NCI-H146 (cell line): Measurements from ENCODE around the gene CCDC127.
"Not testable (repeated sequence)": the region's sequence is repeated elsewhere in the genome, so short reads cannot be mapped to it uniquely, and the experiment has no call there.

Experiments
- DNase-seq: peaks from one replicate; lab custom pipeline; 2025; lab: John Stamatoyannopoulos, UW

Gene CCDC127

DNA sequence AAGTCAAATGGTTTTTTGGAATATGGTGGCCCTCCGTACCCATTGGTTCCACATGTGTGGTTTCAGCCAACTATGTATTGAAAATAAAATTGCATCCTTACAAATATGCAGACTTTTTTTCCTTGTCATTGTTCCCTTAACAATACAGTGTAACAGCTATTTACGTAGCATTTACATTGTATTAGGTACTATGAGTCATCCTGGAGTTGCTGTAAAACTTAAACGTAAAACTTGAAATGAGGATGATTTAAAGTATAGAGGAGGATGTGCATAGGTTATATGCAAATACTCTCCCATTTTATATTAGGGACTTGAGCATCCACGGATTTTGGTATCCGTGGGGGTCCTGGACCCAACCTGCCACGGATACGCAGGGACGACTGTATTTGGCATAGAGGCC lies 16.5 kb upstream of the CCDC127 start:
- DNase-seq, result no peak

DNA sequence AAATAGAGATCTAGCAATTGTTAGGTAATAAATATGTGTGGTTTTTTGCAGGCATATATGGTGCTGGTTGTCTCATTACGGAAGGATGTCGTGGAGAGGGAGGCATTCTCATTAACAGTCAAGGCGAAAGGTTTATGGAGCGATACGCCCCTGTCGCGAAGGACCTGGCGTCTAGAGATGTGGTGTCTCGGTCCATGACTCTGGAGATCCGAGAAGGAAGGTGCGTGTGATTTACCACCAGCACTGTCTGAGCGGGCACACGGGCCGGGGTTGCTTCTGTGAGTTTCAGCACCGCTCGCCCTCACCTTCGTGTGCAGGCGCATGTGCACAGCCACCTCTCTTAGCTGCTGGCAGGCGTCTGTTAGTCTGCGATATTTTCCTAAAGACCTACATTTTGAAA lies 15.5 kb upstream of the CCDC127 start:
- DNase-seq, result not testable (repeated sequence)

DNA sequence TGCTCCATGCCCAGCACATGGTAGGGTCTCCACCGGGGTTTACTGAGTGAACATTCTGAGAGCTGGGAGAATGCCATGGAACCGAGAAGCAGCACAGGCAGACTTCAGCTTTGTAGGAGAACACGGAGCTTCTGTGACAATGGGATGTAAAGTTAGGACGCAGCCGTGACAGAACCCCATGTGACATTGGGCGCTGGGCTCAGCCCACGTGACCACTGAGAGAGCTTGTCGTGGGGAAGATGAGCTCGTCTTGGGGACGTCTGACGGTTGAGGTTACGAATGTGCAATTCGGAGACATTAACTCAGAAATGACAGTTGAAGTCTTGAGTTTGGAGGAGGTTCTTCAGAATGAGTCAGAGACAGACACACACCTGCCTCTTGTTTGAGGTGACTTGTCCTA lies 13.7 kb upstream of the CCDC127 start:
- no peak for DNase-seq

DNA sequence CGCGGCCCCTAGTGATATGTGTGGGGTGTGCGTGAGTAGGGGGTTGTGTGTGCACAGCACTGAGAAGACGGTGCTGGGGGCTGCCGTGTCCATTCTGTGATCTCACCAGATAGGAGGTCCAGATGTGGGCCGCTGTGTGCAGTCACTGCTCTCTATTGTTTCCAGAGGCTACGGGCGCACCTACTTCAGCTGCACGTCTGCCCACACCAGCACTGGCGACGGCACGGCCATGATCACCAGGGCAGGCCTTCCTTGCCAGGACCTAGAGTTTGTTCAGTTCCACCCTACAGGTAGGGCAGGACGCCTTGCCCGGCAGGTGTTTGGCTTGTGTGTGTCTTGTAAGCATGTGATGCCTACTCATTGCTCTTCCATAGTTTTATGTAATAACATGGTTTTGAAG lies 12.8 kb upstream of the CCDC127 start:
- DNase-seq, result no peak

DNA sequence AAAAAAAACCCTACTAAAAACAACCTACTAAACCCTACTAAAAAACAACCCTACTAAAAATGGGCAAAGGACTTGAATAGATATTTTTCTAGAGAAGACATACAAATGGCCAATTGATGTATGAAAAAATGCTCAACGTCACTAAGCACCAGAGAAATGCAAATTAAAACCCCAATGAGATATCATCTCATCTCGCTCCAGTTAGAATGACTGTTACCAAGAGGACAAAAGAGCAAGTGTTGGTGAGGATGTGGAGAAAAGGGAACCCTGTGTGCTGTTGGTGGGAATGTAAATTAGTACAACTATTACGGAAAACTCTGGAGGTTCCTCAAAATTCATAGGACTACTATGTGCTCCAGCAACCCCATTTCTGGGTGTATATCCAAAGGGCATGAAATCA lies 10.9 kb upstream of the CCDC127 start:
- no peak for DNase-seq

DNA sequence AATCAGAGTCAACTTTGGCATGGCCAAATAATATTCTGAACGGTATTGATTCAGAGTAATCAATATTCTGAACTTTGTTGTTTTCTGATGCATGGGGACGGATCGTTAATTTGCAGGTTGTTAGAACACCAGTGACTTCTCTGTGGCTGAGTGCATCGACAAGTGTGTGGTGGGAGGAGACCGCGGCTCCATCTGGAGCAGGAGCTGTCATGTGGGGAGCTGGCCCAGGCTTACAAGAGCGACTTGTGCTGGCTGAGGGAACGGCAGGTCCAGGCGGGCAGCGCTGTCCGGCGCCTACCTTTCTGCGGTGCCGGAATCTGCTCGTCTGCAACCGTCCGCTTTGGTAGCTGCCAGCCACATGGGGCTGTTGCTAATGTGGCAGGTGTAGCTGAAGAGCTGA lies 9.4 kb upstream of the CCDC127 start:
- not testable (repeated sequence) for DNase-seq

DNA sequence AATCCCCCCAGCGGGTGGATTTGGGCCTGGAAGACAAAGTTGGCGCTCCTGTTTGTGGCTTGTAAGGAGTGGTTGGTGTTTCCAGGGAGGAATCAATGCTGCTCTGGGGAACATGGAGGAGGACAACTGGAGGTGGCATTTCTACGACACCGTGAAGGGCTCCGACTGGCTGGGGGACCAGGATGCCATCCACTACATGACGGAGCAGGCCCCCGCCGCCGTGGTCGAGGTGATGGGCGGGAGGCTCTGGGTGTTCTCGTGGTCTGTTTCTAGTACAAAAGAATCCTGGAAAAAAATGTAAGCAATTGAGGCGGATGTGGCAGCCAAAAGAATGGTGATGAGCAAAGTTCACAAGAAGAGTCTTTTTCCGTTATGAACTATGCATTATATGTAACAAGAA lies 7.4 kb upstream of the CCDC127 start:
- DNase-seq, result no peak

DNA sequence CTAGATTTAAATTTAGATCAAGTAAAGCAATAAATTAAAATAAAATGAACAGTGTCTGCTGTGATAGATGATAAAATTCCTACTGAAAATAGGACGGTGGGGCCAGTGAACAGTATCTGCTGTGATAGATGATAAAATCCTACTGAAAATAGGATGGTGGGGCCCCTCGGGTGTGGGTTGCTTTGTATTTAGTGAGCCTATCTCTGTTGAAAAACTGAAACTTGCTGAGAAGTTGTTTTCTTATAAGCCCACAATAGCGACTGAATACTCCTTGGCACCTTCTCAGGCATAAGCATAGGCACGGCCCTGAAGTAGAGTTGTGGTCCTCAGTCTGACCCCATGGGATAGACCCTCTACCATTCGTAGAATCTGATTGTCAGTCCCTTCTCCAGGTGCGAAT lies 5.8 kb upstream of the CCDC127 start:
- no peak for DNase-seq

DNA sequence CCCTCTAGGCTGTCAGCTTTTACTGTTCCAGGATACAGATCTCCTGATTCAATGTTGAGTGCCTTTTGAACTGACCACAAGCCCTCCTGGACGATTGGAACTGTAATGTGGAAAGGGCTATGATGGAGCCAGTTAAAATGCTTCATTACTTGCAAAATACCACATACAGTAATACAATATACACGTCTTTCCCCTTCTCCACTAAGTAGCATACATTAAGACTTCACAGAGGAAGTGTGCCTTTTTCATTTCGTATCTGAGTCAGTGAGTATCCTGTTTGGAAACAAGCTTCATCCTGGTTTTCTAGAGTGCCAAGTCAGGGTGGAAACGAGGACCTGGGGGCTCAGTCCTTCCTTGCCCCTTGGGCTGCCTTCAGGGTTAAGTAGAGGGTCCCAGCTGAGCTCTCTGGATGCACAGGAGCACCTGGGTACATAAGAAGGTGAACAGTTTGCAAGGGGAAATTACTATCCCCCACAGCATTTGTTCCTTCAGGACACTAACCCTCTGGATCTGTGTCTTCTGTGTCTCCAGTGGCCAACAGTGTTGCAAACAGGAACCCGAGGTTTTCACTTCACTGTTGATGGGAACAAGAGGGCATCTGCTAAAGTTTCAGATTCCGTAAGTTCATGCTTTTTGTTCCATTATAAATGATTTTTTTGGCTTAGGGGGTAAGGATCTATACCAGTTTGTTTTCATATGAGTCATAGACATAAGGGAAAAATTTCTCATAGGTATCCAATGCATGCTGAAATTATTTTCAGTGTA lies 5.2 kb upstream of the CCDC127 start:
- not testable (repeated sequence) for DNase-seq

DNA sequence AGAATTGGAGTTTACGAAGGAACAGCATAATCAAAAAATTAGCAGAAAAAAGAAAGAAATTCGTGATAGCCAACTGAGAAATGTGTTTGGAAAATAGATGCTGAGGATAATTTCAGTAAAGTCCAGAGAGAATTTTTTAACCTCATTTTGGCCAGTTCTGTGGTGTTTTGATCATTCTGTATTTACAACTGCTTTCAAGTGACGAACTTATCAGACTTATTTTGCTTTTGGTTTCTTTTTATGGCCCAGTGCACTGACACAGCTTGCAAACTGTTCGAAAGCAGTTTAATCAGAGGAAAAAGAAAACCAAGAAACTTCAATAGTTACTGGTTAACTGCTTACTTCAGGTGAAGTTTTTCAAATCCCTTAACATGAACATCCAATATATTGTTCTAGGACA lies 2.0 kb upstream of the CCDC127 start:
- no peak for DNase-seq

DNA sequence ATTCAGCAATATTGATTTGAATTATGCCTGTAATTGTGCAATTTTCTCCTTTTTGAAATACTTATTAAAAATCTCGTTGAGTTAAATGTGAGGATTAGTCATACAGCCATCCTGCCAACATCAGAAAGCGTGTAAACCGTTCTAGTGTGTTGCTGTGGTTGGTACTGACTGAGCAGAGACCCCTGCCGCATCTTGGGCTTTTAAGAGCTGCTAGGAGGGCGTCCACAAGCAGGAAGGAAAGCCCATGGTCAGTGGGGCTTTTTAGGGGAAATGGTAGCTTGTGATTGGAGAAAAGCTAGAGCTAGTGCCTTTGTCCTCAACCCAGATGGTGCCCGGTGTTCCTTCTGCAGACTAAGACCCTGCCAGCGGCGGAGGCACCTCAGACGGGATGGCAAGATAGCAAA lies 1.5 kb upstream of the CCDC127 start:
- DNase-seq, result no peak

DNA sequence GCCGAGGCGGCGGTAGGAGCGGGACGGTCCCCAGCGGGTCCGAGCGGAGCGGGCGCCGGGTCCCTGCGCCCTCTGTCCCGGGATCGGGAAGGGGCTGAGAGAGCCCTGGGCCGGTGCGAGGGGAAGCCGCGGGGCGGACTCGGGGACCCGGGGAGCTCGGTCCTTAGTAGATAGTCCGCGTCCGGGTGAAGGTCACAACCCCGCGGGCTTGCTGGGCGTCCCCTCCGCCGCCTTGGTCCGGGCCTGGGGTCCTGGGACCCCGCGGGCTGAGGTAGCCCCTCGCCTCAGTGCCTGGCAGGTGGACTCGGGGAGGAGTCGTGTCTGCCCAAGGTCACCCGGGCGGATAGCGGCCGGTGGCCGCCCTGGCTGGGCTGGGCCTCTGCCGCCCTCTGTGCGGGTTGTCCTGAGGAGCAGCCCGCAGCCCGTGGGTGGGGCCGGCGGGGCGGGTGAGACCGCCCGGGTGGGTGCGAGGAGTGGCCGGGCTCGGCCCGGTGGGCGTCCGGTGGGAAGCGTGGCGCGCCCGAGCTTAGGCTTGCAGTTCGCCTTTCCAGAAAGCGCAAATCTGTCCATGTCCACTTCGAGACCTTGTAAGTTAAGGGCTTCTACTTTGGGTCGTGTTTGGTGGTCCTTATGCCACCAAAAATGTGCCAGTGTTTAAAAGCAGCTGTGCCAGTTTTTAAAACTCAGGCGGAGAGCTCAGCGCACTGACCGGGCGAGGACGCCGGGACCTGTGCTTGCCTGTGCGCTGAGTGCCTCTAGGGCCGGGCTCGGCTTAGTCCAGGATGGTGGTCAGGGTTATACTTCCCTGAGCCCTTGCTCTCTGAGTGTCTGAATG lies 721 bp upstream of the CCDC127 start:
- DNase-seq, result peak; percentile 35

DNA sequence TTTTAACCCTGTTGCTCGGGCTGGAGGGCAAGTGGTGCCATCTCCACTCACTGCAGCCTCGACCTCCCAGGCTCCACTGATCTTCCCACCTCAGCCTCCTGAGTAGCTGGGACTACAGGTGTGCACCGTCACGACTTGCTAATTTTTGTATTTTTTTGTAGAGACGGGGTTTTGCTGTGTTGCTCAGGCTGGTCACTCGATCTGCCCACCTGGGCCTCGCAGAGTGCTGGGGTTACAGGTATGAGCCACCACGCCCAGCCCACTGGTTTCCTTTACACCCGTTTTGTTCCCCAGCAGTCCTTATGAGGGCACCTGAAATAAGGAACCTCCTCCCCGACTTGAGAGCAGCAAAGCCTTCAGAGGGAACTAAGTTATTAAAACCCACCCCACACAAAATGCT lies 1.9 kb downstream of the CCDC127 start:
- not testable (repeated sequence) for DNase-seq

DNA sequence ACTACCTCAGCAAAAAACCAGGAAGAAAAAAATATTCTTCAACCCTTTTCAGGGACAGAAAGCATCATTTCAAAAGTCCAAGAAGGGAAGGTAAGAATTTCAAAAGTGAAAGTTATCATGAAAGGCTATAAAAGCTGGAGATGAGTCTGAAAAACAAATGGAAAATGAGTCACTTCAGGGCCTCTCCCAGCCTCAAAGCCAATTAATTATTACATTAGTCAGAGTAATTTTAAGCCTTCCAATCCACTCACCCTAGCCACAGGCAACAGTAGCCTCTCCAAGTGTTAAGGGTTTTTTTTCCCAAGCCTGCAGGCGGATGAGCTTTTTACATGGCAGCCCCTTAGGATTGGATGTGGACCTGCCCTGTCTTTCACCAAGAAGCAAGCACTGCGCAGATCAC lies 2.7 kb downstream of the CCDC127 start:
- DNase-seq, result not testable (repeated sequence)

DNA sequence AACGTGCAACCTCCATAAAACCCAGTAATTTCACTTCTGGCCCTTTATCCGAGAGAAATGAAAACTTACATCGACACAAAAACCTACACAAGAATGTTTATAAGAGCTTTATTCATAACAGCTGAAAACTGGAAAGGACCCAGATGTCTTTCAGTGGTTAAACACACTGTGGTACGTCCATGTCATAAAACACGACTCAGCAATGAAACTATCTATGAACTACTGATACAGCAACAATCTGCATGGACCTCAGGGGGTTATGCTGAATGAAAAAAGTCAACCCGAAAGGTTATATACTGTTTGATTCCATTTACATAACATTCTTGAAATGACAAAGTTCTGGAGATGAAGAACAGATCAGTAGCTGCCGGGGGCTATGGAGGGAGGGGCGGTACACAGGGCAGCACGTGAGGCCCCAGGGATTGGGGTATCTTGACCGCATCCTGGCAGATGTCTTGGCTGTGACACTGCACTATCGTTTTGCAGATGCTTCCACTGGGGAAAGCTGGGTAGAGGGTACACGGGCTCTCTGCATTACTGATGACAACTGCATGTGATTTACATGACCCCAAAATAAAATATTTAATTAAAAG lies 4.1 kb downstream of the CCDC127 start:
- DNase-seq, result no peak

DNA sequence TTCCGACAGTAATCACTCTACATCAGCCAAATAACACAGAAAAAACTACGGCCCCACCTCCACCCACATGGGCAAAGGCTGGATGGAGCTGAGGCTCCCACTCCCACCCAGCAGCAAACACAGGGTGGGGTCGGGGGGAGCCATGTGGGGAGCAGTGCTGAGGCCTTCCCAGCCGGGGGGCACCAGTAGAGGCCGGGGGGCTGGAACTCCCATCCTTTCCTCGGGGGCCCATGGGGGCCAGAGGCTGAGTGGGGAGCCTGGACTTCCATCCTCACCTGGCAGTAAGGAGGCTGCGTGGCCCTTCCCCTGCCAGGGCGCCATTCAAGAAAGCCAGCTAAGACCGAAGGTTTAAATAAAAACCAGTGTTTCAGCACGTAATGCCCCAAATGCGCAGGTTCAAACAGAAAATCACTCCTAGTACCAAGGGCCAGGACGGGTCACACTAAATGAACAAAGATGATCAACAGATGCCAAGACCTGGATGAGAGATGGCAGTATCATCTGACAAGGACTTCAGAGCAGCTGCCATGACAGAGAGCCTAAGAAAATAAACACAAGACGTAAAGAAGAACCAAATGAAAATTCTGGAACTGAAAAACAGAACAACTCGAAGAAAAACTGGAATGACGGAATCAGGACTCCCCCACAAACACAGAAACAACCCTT lies 9.4 kb downstream of the CCDC127 start:
- no peak for DNase-seq

DNA sequence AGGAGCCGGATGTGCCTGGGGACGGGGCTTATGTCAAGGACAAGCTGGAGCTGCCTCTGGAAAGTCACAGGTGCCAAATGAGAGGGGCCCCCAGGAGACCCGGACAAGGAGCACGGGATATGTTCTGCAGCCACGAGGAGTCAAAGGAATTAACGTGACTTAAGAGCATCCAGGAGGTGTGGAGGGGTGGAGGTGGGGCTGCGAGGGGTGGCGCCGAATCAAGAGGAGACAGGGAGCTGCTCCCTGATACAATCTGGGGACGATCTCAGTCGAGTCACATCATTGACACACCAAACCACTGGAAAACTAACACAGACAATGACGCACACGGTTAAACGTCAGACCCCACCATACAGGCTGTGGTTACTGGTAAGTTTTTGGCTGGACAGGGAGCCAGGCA lies 10.4 kb downstream of the CCDC127 start:
- DNase-seq, result no peak

DNA sequence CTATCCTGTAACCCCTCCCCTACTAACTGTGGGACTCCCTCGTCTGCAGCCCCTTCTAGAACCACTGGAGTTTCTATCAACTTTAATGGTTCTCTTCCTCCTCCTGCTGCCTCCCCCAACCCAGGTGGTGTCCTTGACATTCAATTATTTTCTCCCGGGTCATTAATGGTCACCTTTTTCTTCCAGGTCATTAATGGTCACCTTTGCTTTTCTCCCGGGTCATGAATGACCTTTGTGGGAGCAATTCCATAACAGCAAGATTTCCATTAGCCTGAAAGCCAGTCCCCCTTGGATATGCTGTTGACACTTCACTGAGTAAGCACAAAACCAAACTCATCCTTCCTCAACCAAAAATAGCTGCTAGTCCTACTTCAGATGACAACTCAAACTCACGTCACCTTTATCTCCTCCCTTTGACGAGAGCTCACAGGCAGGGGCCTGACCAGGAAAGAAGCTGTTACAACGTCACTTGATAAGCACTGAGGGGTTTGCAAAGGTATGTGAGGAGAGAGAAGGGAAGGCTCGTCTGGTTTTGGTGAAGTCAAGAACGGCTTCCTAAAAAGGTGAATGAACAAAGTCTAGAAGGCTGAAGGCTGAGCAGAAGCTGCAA lies 10.9 kb downstream of the CCDC127 start:
- DNase-seq, result no peak

DNA sequence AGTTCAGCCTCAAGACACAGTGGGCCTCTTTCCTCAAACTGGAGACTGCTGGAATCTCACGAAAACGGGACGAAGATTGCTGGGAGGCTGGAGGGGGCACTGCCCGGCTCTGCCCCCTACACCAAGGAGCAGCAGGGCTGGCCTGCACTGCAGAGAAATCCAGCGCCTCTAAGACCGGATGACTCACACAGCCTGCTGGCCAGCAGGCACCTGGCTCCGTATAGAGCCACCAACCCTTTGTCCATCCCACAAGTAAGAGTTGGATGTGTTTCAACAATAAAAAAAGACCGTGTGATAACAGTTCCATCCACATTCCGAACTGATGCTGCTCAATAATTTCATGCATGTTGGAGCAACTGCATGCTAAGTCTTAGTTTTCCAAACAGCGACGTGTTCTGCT lies 11.5 kb downstream of the CCDC127 start:
- no peak for DNase-seq

DNA sequence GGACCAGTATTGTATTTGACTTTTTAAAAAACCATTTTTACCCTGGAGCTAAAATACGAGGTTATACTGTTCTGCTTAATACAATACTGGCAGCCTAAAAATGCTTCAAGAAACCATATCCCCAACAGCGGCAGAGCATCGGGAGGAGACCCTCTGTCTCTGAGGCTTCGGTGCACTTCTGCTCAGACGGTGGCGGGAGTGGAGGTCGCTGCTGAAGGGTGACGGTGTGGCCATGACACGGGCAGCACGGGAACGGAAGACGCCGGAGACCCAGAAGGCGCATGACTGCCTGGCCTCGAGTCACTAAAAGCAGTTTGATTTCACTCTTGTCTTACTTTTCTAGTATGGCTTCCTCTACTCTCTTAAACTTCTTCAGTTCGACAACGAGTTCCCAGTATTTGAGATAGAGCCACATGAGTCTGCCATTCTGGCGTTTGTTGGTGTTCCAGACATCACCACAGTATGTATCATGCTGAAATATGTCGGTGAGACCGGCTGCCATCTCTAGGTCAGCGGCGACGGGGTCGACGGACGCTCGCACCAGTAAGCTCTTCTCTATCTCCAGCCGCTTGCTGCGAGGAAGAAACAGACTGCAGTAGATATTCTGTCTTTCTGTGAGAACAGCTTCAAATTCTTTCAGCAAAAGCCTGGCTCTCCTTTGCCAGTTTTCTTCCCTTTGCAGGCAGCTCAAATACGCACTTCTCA lies 12.8 kb downstream of the CCDC127 start:
- DNase-seq, result no peak

DNA sequence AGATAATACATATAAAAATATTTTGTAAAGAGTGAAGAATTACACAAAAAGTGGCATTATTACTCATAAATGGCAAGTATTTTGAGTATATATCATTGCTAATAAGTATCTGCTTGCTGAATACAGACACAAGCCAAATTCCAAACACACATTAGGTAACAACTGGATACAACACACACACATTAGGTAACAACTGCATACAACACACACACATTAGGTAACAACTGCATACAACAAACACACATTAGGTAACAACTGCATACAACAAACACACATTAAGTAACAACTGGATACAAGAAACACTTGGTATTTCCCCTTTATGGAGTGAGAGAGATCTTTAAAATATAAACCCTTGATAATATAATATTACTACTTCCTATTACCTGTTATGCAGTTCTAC lies 13.5 kb downstream of the CCDC127 start:
- no peak for DNase-seq

DNA sequence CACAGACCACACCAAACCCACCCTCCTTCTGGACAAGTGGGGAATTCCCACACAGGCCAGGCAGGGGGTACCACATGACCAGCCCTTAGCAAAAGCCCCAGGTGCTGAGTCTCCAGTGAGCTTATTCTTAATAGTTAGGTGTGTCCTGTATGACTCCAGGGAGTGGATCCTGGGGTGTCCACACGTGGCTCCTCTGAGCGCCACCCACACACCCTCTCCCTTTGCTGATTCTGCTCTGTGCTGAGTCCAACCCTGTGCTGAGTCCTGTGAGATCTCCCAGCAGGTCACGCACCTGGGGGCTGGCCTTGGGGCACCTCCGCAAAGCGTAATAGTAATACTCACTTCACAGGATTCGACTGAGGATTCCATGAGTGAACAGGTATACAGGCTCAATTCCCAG lies 14.0 kb downstream of the CCDC127 start:
- no peak for DNase-seq
